Spinal cord (tissue), 10 donors: Measurements from ENCODE around the gene NUDT4B. TPM values are rescaled to one million over a fixed set of nuclear protein-coding genes. Genes with fewer than 3 reads are reported as not detected.
"Not testable (repeated sequence)": the region's sequence is repeated elsewhere in the genome, so short reads cannot be mapped to it uniquely, and the experiment has no call there.

ENCODE experiments used
- DNase-seq, 6 donors: peaks; one replicate each; pipeline versions ENCODE4 v3.0.0 to v3.0.0-alpha.2; 2013 to 2015; ENCODE audit warnings: low spot score in 6 of 6, low read depth in 4 of 6
- H3K27ac ChIP-seq: one replicate; pipeline ENCODE4 v1.5.1; 2013; ENCODE audit warnings: low read depth, low read length, control low read depth
- H3K27me3 ChIP-seq: one replicate; pipeline ENCODE4 v1.6.1; 2013; ENCODE audit warnings: low read length; ENCODE audit not compliant: control insufficient read depth, insufficient read depth
- H3K36me3 ChIP-seq: one replicate; pipeline ENCODE4 v1.6.1; 2013; ENCODE audit warnings: low read length; ENCODE audit not compliant: control insufficient read depth, insufficient read depth
- H3K4me1 ChIP-seq: one replicate; pipeline ENCODE4 v1.6.1; 2013; ENCODE audit warnings: low read length; ENCODE audit not compliant: control insufficient read depth, insufficient read depth
- H3K4me3 ChIP-seq: one replicate; pipeline ENCODE4 v1.5.1; 2013; ENCODE audit warnings: low read depth, low read length, control low read depth
- H3K9me3 ChIP-seq: one replicate; pipeline ENCODE4 v1.6.1; 2013; ENCODE audit warnings: low read length; ENCODE audit not compliant: control insufficient read depth, insufficient read depth
- WGBS: methylation state at CpG from one replicate; pipeline ENCODE4 v1.1.5; 2013; ENCODE audit warnings: missing lambda C conversion rate; ENCODE audit not compliant: insufficient coverage; 5-methylcytosine and 5-hydroxymethylcytosine counted together
- polyA plus RNA-seq, 2 donors: library from polyadenylated mRNA; unstranded; fragments of 120-200 nt; gene quantifications; one replicate each; pipeline ENCODE4 v1.2.1, GENCODE V29; 2013; ENCODE audit not compliant: insufficient read length in 2 of 2
- total RNA-seq, 2 donors: library from RNA; depleted of rRNA in 1 of 2; stranded (reverse); fragments of 120-200 nt in 1 of 2; fragments of >200 nt in 1 of 2; gene quantifications; one replicate each; pipeline versions ENCODE4 v1.2.3 to v1.2.4, GENCODE V29; 2013 to 2014
- donor health status: healthy.

Gene NUDT4B
- total and polyA plus RNA-seq, 4 donors, result 2.8 to 3.3 TPM; not detected in 2

- H3K36me3 ChIP-seq, H3K9me3 ChIP-seq, H3K4me1 ChIP-seq, H3K27me3 ChIP-seq, H3K27ac ChIP-seq, H3K4me3 ChIP-seq, DNase-seq: not testable (repeated sequence)
- no CpG with 5 or more reads among the region's 3 CpGs for WGBS
Measured at GRCh38 chr1:148734311-148734662, 14.3 kb upstream of the NUDT4B start.

GRCh38 chr1:148735538-148735937 lies 13.0 kb upstream of the NUDT4B start:
- H3K27me3 ChIP-seq, H3K27ac ChIP-seq: not testable (repeated sequence)
- no CpG with 5 or more reads among the region's 1 CpG for WGBS

GRCh38 chr1:148738667-148739066 lies 9.9 kb upstream of the NUDT4B start:
- not testable (repeated sequence) for H3K27ac ChIP-seq, H3K27me3 ChIP-seq, H3K36me3 ChIP-seq, H3K9me3 ChIP-seq, H3K4me1 ChIP-seq, H3K4me3 ChIP-seq, DNase-seq
- WGBS, result no CpG with 5 or more reads among the region's 6 CpGs

More at GRCh38 chr1:148735538-148735937, 13.0 kb upstream of the NUDT4B start:
- H3K4me3 ChIP-seq, H3K4me1 ChIP-seq, H3K36me3 ChIP-seq, H3K9me3 ChIP-seq, DNase-seq: not testable (repeated sequence)

GRCh38 chr1:148743200-148743599 lies 5.4 kb upstream of the NUDT4B start:
- H3K27ac ChIP-seq, H3K4me3 ChIP-seq, H3K9me3 ChIP-seq, DNase-seq, H3K36me3 ChIP-seq, H3K4me1 ChIP-seq, H3K27me3 ChIP-seq: not testable (repeated sequence)
- no CpG with 5 or more reads among the region's 4 CpGs for WGBS

- not testable (repeated sequence) for H3K4me1 ChIP-seq, H3K27ac ChIP-seq, DNase-seq, H3K9me3 ChIP-seq, H3K4me3 ChIP-seq, H3K36me3 ChIP-seq, H3K27me3 ChIP-seq
- no CpG with 5 or more reads among the region's 9 CpGs for WGBS
Measured at GRCh38 chr1:148743726-148744720, 4.6 kb upstream of the NUDT4B start.

- not testable (repeated sequence) for DNase-seq, H3K27ac ChIP-seq
Measured at GRCh38 chr1:148749335-148749681, 734 bp downstream of the NUDT4B start.

GRCh38 chr1:148756231-148756630 lies 7.7 kb downstream of the NUDT4B start:
- H3K9me3 ChIP-seq, result not testable (repeated sequence)
- no CpG with 5 or more reads among the region's 2 CpGs for WGBS

More at GRCh38 chr1:148749335-148749681, 734 bp downstream of the NUDT4B start:
- not testable (repeated sequence) for H3K36me3 ChIP-seq, H3K27me3 ChIP-seq, H3K9me3 ChIP-seq, H3K4me1 ChIP-seq, H3K4me3 ChIP-seq
- no CpG with 5 or more reads among the region's 5 CpGs for WGBS

GRCh38 chr1:148757446-148757845 lies 8.9 kb downstream of the NUDT4B start:
- not testable (repeated sequence) for H3K27ac ChIP-seq, H3K27me3 ChIP-seq, H3K4me1 ChIP-seq, H3K4me3 ChIP-seq, DNase-seq, H3K9me3 ChIP-seq, H3K36me3 ChIP-seq

More at GRCh38 chr1:148756231-148756630, 7.7 kb downstream of the NUDT4B start:
- not testable (repeated sequence) for H3K27me3 ChIP-seq, H3K4me3 ChIP-seq, DNase-seq, H3K4me1 ChIP-seq, H3K36me3 ChIP-seq, H3K27ac ChIP-seq

- not testable (repeated sequence) for H3K27me3 ChIP-seq, H3K27ac ChIP-seq, H3K4me1 ChIP-seq, H3K36me3 ChIP-seq, H3K4me3 ChIP-seq, DNase-seq, H3K9me3 ChIP-seq
- WGBS, result no CpG with 5 or more reads among the region's 5 CpGs
Measured at GRCh38 chr1:148758412-148758811, 9.8 kb downstream of the NUDT4B start.

- not testable (repeated sequence) for H3K27ac ChIP-seq, H3K36me3 ChIP-seq, DNase-seq, H3K4me1 ChIP-seq, H3K4me3 ChIP-seq, H3K9me3 ChIP-seq, H3K27me3 ChIP-seq
- no CpG with 5 or more reads among the region's 4 CpGs for WGBS
Measured at GRCh38 chr1:148758925-148759324, 10.4 kb downstream of the NUDT4B start.
